ENCODE data around the gene DNMT1. TPM values are rescaled to one million over a fixed set of nuclear protein-coding genes. Genes with fewer than 3 reads are reported as not detected.
A peak's percentile ranks its signal among the peaks of the same experiment; 100 is the strongest.

Gene DNMT1
- total RNA-seq, 4 donors from 2014 or later: 36.1 to 54.4 (median 44.2) TPM

- WGBS: 82% methylated on average over 13 of the region's 15 CpGs
- TF ChIP-seq EP300 (IDR thresholded peaks at IDR 0.05) (no peak), POLR2A (IDR thresholded peaks at IDR 0.05) (no peak), POLR2AphosphoS5 (IDR thresholded peaks at IDR 0.05) (no peak)
- TF ChIP-seq, protein P1, sequence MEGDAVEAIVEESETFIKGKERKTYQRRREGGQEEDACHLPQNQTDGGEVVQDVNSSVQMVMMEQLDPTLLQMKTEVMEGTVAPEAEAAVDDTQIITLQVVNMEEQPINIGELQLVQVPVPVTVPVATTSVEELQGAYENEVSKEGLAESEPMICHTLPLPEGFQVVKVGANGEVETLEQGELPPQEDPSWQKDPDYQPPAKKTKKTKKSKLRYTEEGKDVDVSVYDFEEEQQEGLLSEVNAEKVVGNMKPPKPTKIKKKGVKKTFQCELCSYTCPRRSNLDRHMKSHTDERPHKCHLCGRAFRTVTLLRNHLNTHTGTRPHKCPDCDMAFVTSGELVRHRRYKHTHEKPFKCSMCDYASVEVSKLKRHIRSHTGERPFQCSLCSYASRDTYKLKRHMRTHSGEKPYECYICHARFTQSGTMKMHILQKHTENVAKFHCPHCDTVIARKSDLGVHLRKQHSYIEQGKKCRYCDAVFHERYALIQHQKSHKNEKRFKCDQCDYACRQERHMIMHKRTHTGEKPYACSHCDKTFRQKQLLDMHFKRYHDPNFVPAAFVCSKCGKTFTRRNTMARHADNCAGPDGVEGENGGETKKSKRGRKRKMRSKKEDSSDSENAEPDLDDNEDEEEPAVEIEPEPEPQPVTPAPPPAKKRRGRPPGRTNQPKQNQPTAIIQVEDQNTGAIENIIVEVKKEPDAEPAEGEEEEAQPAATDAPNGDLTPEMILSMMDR (IDR thresholded peaks at IDR 0.05): no peak
- no peak overlapping the region for H3K27ac ChIP-seq
- no peak overlapping the region for H3K4me3 ChIP-seq
- H3K4me1 ChIP-seq: peaks cover 10% of the 10 kb centered on the region
- H3K9me3 ChIP-seq: no peaks in the 10 kb centered on the region
- DNase-seq (ENCODE audit: low spot score in 2 of 2): no peak
- peaks cover 37% of the 10 kb centered on the region for H3K36me3 ChIP-seq
- no peaks in the 10 kb centered on the region for H3K27me3 ChIP-seq
These were observed 104.9 kb downstream of the DNMT1 start for GRCh38 chr19:10089801-10090375.

DNA sequence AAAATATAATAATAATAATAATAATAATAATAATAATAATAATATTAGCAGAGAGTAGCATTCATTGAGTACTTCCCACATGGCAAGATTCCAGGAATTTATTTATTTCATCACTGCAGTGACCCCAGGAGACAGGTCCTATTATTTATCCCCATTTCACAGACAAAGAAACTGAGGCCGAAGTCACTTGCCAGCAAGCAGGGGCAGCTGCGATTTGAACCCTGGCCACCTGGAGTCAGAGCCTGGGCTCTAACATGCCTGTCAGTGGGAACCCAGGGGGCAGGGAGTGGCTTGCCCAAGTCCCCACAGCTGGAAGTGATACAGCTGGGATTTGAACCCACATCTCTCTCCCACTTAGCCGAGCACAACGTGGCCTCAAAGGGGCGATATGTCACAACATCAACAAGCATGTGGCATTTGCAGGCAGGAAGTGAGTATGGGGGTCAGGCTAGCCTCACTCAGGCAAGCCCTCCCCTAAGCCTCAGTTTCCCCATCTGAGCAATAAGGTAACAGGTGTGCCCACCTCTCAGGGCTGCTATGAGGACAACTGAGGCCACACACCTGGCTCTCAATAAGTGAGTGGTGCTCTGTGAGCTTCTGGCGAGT lies 105.7 kb downstream of the DNMT1 start:
- Histone ChIP-seq H3K4me1 (peaks cover 10% of the 10 kb centered on the region), H3K27me3 (no peaks in the 10 kb centered on the region), H3K36me3 (peaks cover 37% of the 10 kb centered on the region), H3K9me3 (no peaks in the 10 kb centered on the region), H3K4me3 (no peak overlapping the region), H3K27ac (no peak overlapping the region)
- 94% methylated on average over 5 of the region's 6 CpGs for WGBS
- DNase-seq (ENCODE audit: low spot score in 2 of 2): no peak
- TF ChIP-seq, protein P1 (IDR thresholded peaks at IDR 0.05): no peak
- TF ChIP-seq EP300 (IDR thresholded peaks at IDR 0.05) (no peak), POLR2AphosphoS5 (IDR thresholded peaks at IDR 0.05) (no peak), POLR2A (IDR thresholded peaks at IDR 0.05) (no peak)

- Histone ChIP-seq H3K27me3 (no peaks in the 10 kb centered on the region), H3K36me3 (peaks cover 33% of the 10 kb centered on the region), H3K9me3 (no peaks in the 10 kb centered on the region), H3K4me3 (peak overlapping the region; percentile 94), H3K4me1 (peaks cover 10% of the 10 kb centered on the region), H3K27ac (no peak overlapping the region)
- DNase-seq (ENCODE audit: low spot score in 2 of 2): no peak
- TF ChIP-seq POLR2A (IDR thresholded peaks at IDR 0.05) (no peak), POLR2AphosphoS5 (IDR thresholded peaks at IDR 0.05) (no peak)
- 83% methylated on average over 17 of the region's 18 CpGs for WGBS
These were observed 107.3 kb downstream of the DNMT1 start for GRCh38 chr19:10087296-10088061.

DNA sequence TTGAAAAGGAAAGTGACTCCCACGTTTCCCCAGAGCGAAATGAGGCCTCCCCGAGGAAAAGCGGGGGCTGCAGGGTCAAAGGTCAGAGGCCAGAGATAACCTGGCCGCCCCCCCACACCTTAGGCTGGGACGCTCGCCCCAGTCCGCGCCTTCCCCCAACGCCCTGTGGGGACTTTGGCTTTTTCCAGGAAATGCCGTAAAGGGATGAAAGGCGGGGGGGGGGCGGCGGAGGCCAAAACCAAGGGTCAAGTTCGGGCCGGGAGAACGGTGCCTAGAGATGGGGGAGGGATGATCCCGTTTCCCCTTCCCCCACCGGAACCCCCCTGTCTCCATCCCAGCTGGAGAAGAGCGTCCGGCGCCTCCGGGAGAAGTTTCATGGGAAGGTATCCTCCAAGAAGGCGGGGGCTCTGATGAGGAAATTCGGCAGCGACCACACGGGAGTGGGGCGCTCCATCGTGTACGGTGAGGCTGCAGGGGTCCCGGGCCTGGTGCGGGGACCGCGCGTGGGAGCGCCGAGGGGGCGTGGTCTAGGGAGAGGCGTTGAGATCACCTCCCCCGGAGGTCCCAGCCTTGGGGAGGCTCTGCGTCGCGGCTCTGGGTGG lies 108.1 kb downstream of the DNMT1 start:
- no peak for DNase-seq (ENCODE audit: low spot score in 2 of 2)
- WGBS: 14% methylated on average over 29 of the region's 43 CpGs
- H3K27me3 ChIP-seq: no peaks in the 10 kb centered on the region
- H3K9me3 ChIP-seq: no peaks in the 10 kb centered on the region
- TF ChIP-seq POLR2AphosphoS5 (IDR thresholded peaks at IDR 0.05): no peak
- no peak for TF ChIP-seq EP300 (IDR thresholded peaks at IDR 0.05)
- no peak for TF ChIP-seq POLR2A (IDR thresholded peaks at IDR 0.05)
- TF ChIP-seq, protein P1 (IDR thresholded peaks at IDR 0.05): no peak
- peak overlapping the region; percentile 81 for H3K27ac ChIP-seq
- H3K4me1 ChIP-seq: peaks cover 10% of the 10 kb centered on the region
- H3K4me3 ChIP-seq: peak overlapping the region; percentile 94
- peaks cover 28% of the 10 kb centered on the region for H3K36me3 ChIP-seq

DNA sequence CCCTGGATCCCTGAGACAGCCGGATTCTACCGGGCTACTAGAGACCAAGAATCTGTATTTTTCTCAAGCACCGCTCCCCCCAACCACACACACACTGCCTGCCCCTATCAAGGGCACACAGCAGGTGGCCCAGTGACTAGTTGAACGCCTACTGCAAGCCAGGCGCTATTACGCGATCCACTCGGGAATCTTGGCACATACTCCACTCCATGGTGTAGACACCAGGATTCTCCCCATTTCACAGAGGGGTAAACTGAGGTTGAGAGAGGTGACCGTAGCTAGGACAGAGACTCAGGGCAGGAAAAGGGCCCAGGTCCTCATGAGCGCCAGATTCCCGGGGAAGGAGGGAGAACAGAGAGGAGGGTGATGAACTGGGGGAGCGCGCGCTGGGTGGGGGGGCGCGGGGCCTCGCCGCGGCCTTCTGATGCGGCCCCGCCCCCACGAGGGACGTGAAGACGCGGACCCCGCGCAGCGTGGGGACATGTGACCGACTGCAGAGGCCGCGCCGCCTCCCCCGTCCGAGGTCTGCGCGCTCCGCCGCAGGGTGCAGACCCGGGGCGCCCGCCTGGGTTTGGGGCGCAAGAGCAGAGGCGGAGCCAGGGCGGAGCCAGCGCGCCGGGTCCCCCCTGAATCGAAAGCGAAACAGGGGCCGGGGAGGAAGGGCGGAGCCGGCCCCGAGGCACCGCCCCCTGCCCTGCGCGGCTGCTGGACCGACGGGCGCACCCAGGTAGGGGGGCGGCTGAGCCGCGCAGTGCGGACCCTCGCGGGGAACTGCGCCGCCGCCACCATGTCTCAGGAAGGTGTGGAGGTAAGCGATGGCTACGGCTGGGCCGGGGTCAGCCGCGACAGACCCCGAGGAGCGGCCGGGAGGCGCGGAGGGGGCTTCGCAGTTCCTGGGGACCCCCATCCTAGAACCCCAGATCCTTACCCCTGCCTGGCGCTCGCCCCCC lies 108.8 kb downstream of the DNMT1 start, which contains the start of gene SHFL:
Gene SHFL, plus strand, starts transcription at position 677 of the 950 bp plus-strand sequence. Its CDS starts 111 bp downstream, at position 788.
- DNase-seq (ENCODE audit: low spot score in 2 of 2): no peak
- Histone ChIP-seq H3K36me3 (peaks cover 20% of the 10 kb centered on the region), H3K27ac (peak within 1 kb of the TSS; percentile 81), H3K27me3 (no peaks in the 10 kb centered on the region), H3K4me3 (peak within 1 kb of the TSS; percentile 94), H3K4me1 (peaks cover 10% of the 10 kb centered on the region), H3K9me3 (no peaks in the 10 kb centered on the region)
- 10% methylated on average over 19 of the region's 81 CpGs for WGBS
- TF ChIP-seq, protein P1 (IDR thresholded peaks at IDR 0.05): no peak
- no peak for TF ChIP-seq POLR2AphosphoS5 (IDR thresholded peaks at IDR 0.05)
- TF ChIP-seq EP300 (IDR thresholded peaks at IDR 0.05): no peak
- TF ChIP-seq POLR2A (IDR thresholded peaks at IDR 0.05): no peak

All from suprapubic skin (tissue), 4 donors.